HG02571 (cell line): Measurements from ENCODE around the gene CSMD2.
"Not testable (repeated sequence)": the region's sequence is repeated elsewhere in the genome, so short reads cannot be mapped to it uniquely, and the experiment has no call there.

ENCODE experiments used
- ATAC-seq: cut with Tn5 transposase; IDR thresholded peaks from one replicate; pipeline ENCODE4 v1.9.1; 2021; ENCODE audit warnings: mild to moderate bottlenecking, moderate library complexity; ENCODE audit not compliant: unreplicated experiment

The CSMD2 gene

DNA sequence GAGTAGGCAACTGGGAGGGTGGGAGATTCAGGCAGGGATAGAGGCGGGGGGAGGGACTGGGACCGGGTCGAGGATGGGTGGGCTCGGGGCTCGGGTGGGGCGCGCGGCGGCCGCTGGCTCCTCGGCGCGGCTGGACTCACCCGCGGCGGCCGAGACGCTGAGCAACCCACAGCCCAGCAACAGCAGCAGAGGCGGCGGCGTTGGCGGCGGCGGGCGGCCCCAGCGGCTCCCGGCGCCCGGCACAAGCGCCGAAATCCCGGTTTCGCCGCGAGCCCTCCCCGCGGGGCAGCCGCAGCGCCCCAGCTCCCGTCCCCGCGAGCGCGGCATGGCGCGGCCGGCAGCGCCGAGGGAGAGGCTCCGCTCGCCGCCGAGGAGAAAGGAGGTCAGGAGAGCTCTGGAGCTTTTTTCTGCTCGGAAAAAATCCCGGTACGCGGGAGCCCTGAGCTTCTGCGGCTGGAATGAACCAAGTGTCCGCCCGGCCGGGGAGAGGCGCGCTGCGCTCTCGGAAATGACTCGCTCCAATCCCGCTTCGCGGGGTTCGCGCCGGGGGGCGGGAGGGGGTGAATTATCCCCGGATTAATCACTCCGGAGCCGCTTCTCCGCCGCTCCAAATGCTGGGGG is at the start of gene CSMD2:
CSMD2 (minus strand) TSS at position 460 of the 621 bp plus-strand sequence; CDS start at position 327, 133 bp downstream.
- no peak for ATAC-seq

DNA sequence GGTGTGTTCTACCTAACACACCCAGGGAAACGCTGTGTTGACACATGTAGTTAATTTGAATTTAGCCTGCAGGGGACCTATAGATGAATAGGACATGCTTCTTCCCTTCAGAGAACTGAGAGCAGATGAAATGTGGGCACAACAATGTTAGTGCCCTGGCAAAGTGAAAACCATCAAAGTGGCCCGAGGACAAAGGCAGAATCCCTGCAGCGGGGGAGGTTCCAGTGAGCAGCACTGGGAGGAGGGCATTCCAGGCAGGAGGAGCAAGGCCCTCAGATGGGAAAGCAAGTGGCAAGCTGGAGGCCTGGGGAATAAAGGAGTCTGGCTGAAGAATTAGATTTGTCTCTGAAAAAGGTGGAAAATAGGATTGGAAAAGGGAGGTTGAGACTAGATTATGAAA is 48.9 kb upstream of the CSMD2 start:
- no peak for ATAC-seq

DNA sequence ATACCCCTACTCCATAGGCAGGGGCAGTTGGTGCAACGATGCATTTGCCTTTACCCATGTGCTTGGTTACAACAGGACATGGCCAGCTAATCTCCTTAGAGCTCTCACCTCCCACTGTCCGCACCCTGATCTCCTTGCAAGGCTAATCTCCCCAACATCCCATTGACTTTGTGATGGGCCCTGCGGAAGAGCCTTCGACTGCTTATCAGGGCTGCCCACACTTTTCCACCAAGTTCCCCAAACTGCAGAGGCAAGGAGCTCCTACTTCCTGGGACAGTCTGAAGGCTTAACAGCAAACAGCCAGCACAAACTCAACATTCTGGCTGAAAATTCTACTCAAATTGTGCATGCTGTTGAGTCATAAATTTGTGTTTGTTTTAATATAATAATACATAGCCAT is 47.6 kb upstream of the CSMD2 start:
- ATAC-seq: no peak

DNA sequence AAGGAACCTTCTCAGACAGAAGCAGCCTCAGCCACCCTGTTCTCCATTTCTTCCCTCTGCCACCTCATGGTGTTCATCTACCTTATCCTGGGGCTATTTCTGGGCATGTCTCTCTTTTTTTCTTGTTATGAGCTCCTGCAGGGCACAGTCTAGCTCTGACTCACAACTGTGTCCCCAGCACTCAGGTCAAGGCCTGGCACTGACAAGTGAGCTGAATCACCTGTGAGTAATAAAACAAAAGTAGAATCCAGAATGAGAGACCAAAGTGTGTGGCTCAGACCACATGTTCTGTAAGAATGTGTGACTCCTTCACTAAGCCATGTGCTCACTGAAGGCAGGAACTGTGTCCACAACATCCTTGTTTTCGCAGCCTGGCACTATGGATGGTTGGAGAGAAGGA is 34.9 kb upstream of the CSMD2 start:
- no peak for ATAC-seq

DNA sequence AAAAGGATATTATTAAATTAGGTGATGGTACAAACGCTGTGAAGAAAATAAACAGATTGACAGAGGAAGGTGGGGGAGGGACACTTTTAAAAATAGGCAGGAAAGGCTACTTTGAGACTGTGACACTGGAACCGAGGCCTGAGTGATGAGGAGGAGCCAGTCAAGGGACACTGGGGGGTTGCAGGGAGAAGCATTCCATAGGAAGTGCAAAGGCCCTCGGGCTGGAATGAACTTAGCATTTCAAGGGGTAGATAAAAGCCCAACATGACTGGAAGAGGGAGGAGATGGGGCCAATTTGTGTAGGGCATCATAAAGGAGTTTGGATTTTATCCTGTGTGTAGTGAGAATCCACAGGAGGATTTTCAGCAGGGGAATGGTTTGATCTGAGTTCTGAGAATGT is 27.6 kb upstream of the CSMD2 start:
- ATAC-seq: no peak

DNA sequence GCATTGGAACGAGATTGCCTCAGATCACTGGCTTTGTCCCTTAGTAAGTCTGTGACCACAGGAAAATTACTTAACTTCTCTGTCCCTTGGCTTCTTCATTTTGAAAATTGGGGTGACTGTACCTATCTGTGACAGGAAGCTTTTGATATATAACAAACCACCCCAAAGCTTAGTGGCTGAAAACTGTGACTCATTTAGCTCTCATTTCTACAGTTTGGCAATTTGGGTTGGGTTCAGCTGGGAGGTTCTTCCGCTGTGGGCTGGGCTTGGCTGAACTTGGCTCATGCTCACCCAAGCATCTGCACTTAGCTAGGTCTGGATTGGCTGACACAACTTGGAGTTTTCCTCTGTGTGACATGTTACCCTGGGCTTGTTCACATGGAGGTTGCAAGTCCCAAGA is 25.7 kb upstream of the CSMD2 start:
- no peak for ATAC-seq

DNA sequence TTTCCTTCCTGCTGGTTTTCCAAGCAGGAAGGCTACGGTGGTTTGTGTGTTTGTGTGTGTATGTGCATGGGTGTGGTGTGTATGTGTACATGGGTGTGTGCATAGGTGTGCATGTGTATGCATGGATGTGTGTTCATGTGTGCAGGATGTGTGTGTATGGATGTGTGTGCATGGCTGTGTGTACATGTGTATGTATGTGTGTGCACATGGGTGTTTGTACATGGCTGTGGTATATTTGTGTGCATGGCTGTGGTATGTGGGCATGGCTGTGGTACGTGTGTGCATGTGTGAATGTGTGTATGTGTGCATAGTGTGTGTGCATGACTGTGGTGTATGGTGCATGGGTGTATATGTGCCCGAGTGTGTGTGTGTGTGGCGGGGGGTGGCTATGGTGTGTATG is 24.0 kb upstream of the CSMD2 start:
- ATAC-seq: no peak

DNA sequence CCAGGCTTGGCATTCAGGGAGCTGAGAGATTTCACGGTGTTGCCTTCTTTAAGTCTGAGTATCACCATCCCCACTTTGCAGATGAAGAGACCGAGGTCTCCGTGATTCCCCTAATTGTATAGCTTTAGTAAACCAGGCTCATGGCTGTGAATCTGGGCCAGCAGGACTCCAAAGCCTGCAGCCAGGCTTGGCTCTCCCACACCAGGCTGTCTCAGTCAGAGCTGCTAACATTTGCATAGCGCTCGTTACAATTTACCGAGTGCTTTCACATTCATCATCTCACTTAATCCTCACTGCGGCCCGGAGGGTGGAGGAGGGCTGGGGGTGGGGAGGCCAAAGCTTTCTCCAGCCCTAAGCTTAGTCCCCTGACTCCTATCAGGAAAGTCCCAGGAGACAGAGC is 23.4 kb upstream of the CSMD2 start:
- ATAC-seq: no peak

DNA sequence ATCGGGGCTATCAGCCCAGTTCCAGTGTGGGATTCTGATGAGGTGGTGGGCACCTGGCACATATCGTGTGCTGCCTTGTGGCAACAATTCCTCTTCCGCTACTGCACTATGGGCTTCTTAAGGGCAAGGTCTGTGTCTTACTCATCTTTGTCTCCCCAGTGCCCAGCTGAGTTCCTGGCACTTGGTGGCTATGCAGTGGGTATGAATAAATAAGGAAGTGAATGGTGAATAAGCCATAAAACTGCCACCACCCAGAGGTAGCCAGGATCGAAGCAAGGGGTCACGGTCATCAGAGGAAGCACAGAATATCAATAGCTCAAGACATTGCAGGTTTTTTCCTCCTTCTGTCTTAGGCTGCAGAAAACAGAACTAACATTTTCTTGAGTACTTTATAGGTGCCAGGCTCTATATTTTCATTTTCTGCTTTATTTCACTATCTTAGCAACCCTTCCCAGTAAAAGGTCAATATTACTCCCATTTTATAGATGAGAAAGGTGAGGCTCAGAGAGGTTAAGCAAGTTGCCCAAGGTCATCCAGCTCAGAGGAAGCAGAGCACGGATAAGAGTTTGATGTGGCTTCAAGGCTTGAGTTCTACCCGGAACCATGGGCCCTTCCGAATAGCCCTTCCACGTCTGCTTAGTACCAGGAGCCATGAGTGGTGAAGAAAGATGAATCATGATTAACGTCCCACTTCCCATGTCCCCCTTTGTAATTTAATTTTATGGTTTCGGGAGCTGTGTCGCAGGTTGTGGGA is 21.9 kb upstream of the CSMD2 start:
- ATAC-seq: no peak

DNA sequence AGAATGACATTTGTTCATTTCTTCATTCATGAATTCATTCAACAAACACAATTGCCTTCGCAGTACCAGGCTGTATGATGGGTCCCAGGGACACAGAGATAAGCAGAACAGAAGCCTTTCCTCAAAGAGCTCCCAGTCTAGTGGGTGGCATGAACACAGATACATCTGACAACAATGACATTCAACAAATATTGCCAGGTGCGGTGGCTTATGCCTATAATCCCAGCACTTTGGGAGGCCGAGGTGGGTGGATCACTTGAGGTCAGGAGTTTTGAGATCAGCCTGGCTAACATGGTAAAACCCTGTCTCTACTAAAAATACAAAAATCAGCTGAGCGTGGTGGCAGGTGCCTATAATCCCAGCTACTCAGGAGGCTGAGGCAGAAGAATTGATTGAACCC is 18.4 kb upstream of the CSMD2 start:
- ATAC-seq: not testable (repeated sequence)

DNA sequence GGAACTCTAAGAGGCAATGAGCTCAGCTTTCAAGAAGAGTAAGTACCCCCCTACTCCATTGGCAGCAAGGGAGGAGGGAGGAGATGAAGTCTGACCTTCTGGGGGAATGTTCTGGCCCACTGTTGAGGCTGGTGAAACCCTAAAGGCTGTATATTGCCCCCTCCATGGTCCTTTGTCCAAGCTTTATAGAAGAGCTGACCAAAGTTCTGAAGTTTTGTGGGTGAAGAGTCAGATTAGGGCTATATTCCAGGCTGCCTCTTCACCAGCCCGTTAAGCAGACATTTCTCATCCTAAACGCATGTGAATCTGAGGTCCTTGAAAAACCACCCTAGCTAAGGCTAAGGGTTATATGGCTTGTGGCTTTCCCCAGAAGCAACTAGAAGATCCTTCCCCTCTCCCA is 13.0 kb upstream of the CSMD2 start:
- ATAC-seq: no peak

DNA sequence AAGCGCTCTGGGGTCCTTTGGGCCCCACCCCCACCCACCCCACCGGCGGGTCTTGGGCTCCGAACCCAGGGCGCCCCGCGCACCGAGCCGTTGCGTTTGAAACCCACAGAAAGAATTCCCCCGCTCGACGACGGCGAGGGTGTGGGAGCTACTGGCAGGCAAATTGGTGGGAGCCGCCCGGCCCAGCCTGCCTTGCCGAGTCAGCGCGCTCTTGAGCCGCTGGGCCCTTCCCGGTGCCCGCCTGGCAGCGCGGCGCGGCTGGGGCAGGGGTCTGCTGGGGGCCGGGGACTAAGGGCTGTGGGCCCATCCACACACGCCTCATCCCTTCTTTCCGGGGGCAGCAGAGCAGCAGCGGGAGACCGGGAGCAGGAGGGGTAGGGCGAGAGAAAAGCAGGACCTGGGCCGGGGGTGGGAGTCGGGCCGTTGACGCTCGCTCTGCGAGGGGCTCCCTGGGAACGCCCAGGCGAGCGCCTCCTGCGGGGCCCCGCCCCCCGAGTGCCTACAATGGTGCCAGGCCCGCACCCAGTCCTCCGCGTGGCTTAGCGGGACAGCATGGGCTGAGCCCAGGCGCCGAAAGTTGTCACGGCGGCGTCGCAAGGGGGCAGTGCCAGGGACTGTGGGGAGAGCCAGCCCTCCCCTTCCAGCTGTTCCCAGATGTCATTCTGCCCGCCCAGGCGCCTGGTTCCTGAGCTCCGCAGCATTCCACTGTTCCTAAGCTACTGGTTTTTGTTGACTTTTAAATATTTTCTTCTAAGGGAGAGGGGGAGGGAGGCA is 12.0 kb upstream of the CSMD2 start, which contains the start of gene C1orf94:
C1orf94 (plus strand) TSS at position 78 of the 774 bp plus-strand sequence. CDS start 883 bp downstream, outside the sequence.
- ATAC-seq: no peak

DNA sequence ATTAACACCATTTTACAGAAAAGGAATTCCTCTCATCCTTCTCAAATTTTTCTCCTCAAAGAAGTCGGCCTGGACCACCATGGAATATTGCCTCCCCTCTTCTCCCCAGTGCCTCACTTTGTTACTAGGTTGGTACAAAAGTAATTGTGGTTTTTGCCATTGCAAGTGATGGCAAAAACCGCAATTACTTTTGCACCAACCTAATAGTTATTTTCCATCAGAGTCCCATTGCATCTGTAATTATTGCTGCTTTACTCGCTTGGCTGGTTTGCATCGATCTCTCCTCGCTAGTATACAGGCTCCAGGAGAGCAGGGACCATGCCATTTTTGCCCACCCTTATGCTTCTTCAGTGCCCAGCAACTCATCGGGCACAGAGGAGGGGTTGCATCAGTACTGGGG is 10.7 kb upstream of the CSMD2 start:
- ATAC-seq: no peak

DNA sequence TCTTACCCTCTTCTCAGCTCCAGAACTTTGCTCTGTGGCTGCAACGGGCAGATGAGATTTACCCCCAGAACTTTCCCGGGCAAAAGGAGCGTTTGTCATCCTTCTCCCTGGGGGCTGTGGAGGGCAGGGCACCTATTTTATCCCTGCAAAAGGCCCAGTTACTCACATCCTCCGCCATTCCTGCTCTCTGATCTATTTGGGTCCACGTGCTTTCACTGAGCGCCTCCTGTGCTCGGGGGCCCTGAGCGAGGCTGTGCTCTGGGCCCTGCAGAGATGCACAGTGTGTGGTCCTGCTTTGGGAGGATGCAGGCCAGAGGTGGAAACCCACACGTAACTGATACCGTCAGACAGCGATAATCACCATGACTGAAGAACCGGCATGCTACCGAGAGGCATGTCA is 2.4 kb upstream of the CSMD2 start:
- no peak for ATAC-seq

DNA sequence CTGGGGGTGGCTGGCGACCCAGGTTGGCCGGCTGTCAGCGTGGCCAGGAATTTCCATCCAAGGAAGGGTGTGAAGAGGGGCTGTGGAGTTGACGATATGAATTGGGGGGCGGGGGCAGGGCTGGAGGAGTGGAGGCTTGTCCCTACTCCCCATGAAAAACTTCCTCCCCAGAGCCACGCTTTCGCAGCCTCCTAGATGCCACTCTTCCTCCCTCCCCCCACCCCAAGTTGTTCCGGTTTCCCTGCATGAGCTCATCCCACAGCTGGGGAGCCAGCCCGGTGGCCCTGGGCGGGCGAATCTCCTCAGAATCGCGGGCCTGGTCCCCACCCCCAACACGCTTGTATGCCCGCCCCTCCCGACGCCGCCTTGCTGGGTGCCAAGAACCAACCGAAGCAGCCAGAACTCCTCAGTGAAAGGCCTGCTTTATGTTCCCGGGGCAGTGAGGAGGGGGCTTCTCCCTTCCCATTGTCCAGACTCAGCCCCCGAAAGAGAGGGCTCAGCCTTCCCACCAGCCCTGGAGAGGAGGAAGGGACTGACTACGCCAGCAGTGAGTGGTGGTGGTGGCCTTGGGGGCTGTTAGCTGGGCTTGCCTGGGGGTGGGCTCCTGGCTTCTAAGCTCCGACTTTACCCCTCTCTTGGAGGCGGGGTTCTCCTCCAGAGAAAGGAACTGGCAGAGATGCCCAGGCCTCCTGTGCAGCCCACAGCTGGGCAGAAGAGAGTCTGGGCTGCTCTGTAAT is 1.8 kb upstream of the CSMD2 start:
- ATAC-seq: no peak

DNA sequence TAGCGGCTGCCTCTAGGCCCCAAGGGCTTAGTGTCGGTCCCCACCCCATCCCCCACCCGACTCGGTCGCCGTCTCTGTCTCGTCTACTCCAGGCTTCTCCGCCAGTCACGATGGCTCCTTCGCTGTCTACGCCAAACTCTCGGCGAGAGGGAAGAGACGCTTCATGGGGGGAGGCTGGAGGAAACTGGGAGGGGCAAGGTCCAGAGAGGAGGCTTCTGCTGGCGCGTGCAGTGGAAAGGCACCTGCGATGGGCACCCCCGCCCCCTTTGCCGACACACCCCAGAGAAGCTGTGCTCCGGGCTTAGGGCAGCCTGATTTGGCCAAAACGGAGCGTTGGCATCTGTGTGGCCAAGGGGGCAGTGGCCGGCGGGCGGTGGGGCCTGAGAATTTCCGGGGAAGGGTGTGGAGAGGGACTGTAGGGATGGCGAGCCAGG is 1.2 kb upstream of the CSMD2 start:
- no peak for ATAC-seq

DNA sequence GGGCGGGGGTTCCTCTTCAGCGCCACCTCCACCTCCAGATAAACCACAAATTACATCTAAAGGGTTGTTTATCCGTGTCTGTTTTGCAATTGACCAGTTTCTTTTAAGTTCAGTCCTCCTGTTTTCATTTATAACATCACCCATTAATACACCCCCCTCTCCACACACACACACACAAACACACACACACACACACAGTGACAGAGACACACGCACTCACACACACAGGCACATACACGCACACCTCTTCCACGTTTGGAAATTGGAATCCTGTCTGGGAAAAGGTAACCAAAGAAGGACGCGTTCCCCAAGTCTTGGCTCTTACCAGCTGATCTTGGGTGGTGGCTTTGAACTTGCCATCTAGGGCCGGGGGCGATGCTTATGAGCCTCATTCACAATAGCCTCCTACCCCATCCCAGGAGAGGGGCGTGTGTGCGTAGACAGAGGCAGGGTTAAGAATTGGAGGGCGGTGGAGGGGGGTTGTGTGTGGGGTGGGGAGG is 442 bp upstream of the CSMD2 start:
- no peak for ATAC-seq

DNA sequence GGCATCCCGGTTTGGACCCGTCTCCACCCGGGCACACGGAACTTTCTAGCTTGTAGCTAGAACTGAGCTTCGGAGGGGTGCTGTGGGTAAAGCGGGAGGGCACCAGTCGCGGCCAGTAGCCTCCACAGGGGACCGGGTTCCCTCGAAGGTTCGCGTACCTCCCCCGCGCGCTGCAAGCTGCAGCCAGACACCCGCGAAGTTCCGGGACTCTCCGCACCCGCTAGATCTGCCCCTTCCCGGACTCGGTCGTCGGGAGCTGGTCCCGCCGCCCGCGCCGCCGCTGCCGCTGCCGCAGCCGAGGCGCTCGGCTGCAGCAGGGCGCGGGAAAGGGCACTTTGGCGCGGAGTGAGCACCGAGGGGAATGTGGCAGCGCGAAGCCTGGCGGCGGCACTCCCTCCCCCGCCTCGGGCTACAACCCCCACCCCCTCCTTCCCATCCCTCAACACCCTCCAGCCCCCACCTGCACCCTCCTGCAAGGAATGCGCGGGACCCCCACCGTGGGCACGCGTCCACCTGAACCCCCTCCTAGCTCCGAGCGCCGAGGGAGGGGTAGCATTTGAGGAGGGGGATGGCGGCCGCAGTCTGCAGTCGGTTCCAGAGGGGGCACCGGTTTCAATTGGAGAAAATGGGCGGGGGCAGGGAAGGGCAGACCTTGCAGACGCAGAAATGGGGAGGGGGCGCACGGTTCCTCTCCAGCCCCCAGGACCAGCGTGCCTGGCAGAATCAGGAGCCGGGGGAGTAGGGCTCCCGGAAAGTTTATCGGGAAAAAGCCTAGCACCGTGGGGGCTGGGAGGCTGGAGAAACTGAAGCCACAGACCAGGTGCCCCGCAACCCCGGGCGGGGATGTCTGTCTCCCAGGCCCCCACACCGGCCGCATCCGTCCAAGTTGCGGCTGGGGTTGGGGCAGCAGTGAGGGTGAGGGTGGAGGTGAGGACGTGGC is 968 bp downstream of the CSMD2 start:
- no peak for ATAC-seq

DNA sequence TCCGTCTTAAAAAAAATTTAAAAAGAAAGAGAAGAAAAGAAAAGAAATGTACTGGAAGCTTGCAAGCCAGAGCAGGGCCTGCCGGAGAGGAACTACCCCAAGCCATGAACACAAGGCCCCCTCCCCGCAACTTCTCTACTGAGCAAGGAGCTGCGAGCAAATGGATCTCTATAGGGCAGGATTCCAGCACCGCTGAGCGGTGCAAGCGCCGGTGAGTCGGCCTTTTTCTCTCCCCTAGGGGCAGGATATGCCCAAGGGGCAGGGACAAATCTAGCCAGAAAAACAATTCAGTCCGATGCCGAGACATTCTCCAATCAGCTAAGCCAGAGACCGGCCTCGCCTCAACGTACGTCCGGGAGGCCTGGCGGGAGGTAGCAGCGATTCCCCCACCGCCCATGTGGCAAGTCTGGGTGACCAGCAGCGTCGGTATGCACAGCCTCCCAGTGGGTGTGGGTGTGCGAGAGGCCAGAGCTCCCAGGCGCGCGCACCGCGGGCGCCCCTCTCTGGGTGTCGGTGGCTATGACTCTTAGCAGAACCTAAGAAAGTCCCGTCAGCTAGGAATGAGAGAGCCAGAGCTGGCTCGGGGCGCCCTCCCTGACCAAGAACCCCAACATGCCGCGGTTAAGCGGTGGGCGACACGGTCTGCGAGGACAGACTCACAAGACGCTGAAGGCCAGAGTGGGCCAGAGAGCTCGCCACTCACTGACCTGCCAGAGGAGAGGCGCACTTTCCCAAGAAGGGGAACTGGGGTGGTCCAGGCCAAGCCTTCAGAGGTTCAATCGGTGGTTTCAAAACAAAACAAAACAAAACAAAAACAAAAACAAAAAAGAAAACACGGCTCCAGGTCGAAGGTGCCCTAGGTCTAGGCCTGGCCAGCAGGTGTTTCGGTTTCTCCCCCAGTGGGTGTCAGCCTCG is 1.9 kb downstream of the CSMD2 start:
- ATAC-seq: no peak
